Tibial nerve (tissue), 4 donors: ENCODE results near the gene NAXE. TPM values are rescaled to one million over a fixed set of nuclear protein-coding genes. Genes with fewer than 3 reads are reported as not detected.

Experiments used
- DNase-seq, 2 donors: peaks; one replicate each; pipeline ENCODE4 v3.0.0-alpha.2; 2019; ENCODE audit warnings: low spot score in 2 of 2
- H3K27ac ChIP-seq, 4 donors: fragments of 200-600 bp; sonication (generic) in 3 of 4; one replicate each; pipeline ENCODE4 v1.5.1; 2017 to 2019; ENCODE audit warnings: mild to moderate bottlenecking in 1 of 4
- H3K27me3 ChIP-seq, 2 donors: fragments of 200-600 bp; sonication (generic) in 1 of 2; one replicate each; pipeline versions ENCODE4 v1.5.1 to v1.6.0; 2017 to 2019
- H3K36me3 ChIP-seq, 3 donors: fragments of 200-600 bp; sonication (generic); one replicate each; pipeline ENCODE4 v1.5.1; 2018 to 2019
- H3K4me1 ChIP-seq, 4 donors: fragments of 200-600 bp; sonication (generic) in 3 of 4; one replicate each; pipeline ENCODE4 v1.5.1; 2017 to 2019
- H3K4me3 ChIP-seq, 4 donors: fragments of 200-600 bp; sonication (generic) in 3 of 4; one replicate each; pipeline ENCODE4 v1.5.1; 2017 to 2019; ENCODE audit warnings: mild to moderate bottlenecking in 1 of 4, moderate library complexity in 1 of 4
- H3K9me3 ChIP-seq, 4 donors: fragments of 200-600 bp; sonication (generic) in 3 of 4; one replicate each; pipeline ENCODE4 v1.5.1; 2017 to 2019
- EP300 ChIP-seq, 2 donors: sonication (generic); formaldehyde crosslinking; IDR thresholded peaks; one replicate each; pipeline ENCODE4 v1.6.1; 2017; ENCODE audit warnings: antibody characterized with exemption in 2 of 2, mild to moderate bottlenecking in 1 of 2
- POLR2A ChIP-seq, 2 donors: fragments of 450-650 bp; IDR thresholded peaks; one replicate each; pipeline ENCODE4 v1.6.1; 2017; ENCODE audit warnings: antibody characterized with exemption in 2 of 2, mild to moderate bottlenecking in 2 of 2, moderate library complexity in 2 of 2
- WGBS, 2 donors: methylation state at CpG; one replicate each; pipeline ENCODE4 v1.1.5; 2018; 5-methylcytosine and 5-hydroxymethylcytosine counted together
- total RNA-seq, 4 donors: library from RNA; depleted of rRNA; stranded (reverse); fragments of >200 nt; gene quantifications; one replicate each; pipeline ENCODE4 v1.1.0, GENCODE V29; 2016
- TF ChIP-seq, protein P1 (sequence below), 5 experiments: fragments of 200-600 bp in 3 of 5; fragments of 450-650 bp in 2 of 5; sonication (generic) in 3 of 5; IDR thresholded peaks; one replicate each; pipeline ENCODE4 v1.5.1; 2016 to 2019; ENCODE audit warnings: antibody characterized with exemption in 5 of 5, mild to moderate bottlenecking in 3 of 5, moderate library complexity in 2 of 5

The NAXE gene
- total RNA-seq, 4 donors from 2014 or later: 53.1 to 105 (median 82.7) TPM

DNA sequence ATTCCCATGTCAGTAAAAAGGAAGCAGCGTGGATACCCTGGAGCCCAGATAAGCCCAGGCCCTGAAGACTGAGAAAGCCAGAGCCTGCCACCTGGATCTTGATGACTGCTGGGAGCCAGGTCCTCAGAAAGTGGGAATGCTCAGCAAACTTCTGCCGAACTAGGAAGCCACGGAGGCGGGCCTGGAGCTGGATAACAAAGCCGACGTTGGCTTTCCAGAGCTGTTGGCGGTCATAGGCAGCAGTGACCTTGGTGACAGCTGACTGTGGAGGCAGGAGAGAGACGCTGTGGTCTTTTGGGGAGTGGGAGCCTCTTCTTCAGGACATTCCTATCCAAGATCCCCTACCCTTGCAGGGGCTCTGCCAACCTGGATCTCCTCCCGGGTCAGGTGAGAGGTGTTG, 43.6 kb upstream of the NAXE start:
- WGBS, 2 donors: 82 to 93% methylated on average over 9 of the region's 9 CpGs
- no peaks in the 10 kb centered on the region for H3K4me1 ChIP-seq
- TF ChIP-seq EP300 (IDR thresholded peaks at IDR 0.05): no peak
- TF ChIP-seq, protein P1, sequence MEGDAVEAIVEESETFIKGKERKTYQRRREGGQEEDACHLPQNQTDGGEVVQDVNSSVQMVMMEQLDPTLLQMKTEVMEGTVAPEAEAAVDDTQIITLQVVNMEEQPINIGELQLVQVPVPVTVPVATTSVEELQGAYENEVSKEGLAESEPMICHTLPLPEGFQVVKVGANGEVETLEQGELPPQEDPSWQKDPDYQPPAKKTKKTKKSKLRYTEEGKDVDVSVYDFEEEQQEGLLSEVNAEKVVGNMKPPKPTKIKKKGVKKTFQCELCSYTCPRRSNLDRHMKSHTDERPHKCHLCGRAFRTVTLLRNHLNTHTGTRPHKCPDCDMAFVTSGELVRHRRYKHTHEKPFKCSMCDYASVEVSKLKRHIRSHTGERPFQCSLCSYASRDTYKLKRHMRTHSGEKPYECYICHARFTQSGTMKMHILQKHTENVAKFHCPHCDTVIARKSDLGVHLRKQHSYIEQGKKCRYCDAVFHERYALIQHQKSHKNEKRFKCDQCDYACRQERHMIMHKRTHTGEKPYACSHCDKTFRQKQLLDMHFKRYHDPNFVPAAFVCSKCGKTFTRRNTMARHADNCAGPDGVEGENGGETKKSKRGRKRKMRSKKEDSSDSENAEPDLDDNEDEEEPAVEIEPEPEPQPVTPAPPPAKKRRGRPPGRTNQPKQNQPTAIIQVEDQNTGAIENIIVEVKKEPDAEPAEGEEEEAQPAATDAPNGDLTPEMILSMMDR (IDR thresholded peaks at IDR 0.05): no peak
- TF ChIP-seq POLR2A (IDR thresholded peaks at IDR 0.05): no peak
- no peak for DNase-seq
- no peak overlapping the region for H3K4me3 ChIP-seq
- no peak overlapping the region for H3K27ac ChIP-seq
- no peaks in the 10 kb centered on the region for H3K9me3 ChIP-seq
- no peaks in the 10 kb centered on the region for H3K36me3 ChIP-seq
- H3K27me3 ChIP-seq: no peaks in the 10 kb centered on the region

DNA sequence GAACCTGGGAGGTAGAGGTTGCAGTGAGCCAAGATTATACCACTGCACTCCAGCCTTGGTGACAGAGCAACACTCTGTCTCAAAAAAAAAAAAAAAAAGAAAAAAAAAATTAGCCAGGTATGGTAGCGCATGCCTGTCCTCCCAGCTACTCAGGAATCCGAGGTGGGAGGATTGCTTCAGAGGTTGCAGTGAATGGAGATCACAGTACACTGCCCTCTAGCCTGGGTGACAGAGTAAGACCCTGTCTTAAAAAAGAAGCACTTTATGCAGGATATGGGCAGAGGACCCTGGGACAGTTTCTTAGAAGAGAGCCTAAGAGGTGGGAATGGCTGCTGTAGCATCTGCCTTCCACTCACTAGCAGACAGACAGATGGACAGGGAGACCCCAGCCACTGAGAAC, 42.2 kb upstream of the NAXE start:
- no peaks in the 10 kb centered on the region for H3K9me3 ChIP-seq
- WGBS, 2 donors: 67 to 69% methylated on average over 2 of the region's 2 CpGs
- H3K4me1 ChIP-seq: no peaks in the 10 kb centered on the region
- DNase-seq: no peak
- no peaks in the 10 kb centered on the region for H3K27me3 ChIP-seq
- H3K36me3 ChIP-seq: no peaks in the 10 kb centered on the region
- TF ChIP-seq EP300 (IDR thresholded peaks at IDR 0.05): no peak
- TF ChIP-seq, protein P1 (IDR thresholded peaks at IDR 0.05): no peak
- no peak for TF ChIP-seq POLR2A (IDR thresholded peaks at IDR 0.05)
- no peak overlapping the region for H3K27ac ChIP-seq
- no peak overlapping the region for H3K4me3 ChIP-seq

DNA sequence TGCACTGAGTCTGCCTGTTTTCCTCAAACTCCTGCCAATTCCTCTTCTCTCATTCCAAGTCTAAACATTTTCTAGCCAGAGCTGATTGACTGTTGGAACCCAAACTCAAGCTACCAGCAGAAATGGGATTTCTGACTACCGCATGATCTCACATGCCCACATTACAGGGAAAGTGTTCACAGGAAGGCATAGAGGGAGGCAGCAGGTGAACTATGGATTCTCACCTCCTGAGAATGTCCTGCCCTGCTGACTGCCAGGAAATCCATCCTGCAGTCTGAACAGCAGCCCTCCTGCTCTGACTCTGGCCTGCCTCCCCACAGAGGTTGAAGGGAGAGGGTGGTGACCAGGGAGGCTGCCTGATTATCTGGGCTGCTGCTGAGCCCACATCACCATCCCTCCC, 41.7 kb upstream of the NAXE start:
- H3K27ac ChIP-seq: no peak overlapping the region
- H3K27me3 ChIP-seq: no peaks in the 10 kb centered on the region
- no peaks in the 10 kb centered on the region for H3K9me3 ChIP-seq
- H3K4me3 ChIP-seq: no peak overlapping the region
- no peak for DNase-seq
- WGBS, 2 donors: 90 to 100% methylated on average over 1 of the region's 1 CpG
- H3K4me1 ChIP-seq: no peaks in the 10 kb centered on the region
- no peak for TF ChIP-seq EP300 (IDR thresholded peaks at IDR 0.05)
- TF ChIP-seq, protein P1 (IDR thresholded peaks at IDR 0.05): no peak
- H3K36me3 ChIP-seq: no peaks in the 10 kb centered on the region

DNA sequence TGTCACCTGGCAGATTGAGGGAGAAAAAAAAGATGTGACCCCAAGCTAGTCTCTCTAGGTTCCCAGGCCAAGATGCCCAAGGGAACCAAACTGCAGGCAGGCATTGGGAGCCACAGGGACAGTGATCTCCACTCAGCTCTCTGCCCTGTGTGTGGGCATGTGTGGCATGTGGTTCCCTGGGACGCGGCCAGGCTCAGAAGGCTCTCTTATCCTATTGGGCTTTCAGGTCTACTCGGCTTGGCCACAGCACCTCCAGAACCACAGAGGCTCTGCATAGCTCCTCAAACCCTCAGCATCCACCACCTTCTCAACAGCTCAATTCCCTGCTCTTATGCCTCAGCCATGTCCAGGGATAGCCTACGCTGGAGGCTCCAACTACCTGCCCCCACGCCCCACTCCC, 41.2 kb upstream of the NAXE start:
- Histone ChIP-seq H3K4me3 (no peak overlapping the region), H3K36me3 (no peaks in the 10 kb centered on the region), H3K4me1 (no peaks in the 10 kb centered on the region), H3K27me3 (no peaks in the 10 kb centered on the region), H3K9me3 (no peaks in the 10 kb centered on the region), H3K27ac (no peak overlapping the region)
- TF ChIP-seq POLR2A (IDR thresholded peaks at IDR 0.05): no peak
- no peak for TF ChIP-seq EP300 (IDR thresholded peaks at IDR 0.05)
- TF ChIP-seq, protein P1 (IDR thresholded peaks at IDR 0.05): no peak
- 75 to 90% methylated on average over 5 of the region's 5 CpGs for WGBS, 2 donors
- no peak for DNase-seq

DNA sequence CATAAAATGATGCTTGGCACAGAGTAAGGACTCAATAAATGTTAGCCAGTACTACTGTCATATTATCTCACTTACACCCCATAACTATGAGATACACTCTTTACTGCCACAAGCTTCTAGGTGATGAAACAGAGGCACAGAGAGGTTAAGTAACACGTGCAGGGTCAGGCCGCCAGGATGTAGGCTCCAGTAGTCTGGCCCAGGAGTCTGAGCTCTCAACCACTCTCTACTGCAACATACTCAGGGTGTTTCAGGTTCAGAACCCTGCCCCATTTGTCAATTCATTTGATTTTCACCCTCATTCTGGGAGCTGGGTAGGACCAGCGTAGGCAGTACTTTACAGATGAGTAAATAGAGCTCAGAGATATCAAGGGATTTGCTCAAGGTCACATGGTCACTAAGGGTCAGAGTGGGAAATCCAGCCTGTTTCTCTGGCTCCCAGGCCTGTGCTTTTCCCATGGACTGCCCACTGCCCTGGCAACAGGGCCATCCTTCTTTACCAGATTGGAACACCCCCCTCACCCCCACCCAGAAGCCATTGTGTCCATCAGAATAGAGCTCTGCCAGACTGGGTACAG, 40.4 kb upstream of the NAXE start:
- TF ChIP-seq EP300 (IDR thresholded peaks at IDR 0.05) (no peak), POLR2A (IDR thresholded peaks at IDR 0.05) (no peak)
- TF ChIP-seq, protein P1 (IDR thresholded peaks at IDR 0.05): no peak
- no peak overlapping the region for H3K4me3 ChIP-seq
- DNase-seq: no peak
- H3K36me3 ChIP-seq: no peaks in the 10 kb centered on the region
- H3K27me3 ChIP-seq: no peaks in the 10 kb centered on the region
- H3K9me3 ChIP-seq: no peaks in the 10 kb centered on the region
- H3K4me1 ChIP-seq: no peaks in the 10 kb centered on the region
- H3K27ac ChIP-seq: no peak overlapping the region
- 82 to 86% methylated on average over 3 of the region's 3 CpGs for WGBS, 2 donors
